Measurements from ENCODE around the gene FEN1. TPM values are rescaled to one million over a fixed set of nuclear protein-coding genes. Genes with fewer than 3 reads are reported as not detected.

FEN1 gene
- total RNA-seq, 1 donor from 2014 or later = 13.8 TPM

DNA sequence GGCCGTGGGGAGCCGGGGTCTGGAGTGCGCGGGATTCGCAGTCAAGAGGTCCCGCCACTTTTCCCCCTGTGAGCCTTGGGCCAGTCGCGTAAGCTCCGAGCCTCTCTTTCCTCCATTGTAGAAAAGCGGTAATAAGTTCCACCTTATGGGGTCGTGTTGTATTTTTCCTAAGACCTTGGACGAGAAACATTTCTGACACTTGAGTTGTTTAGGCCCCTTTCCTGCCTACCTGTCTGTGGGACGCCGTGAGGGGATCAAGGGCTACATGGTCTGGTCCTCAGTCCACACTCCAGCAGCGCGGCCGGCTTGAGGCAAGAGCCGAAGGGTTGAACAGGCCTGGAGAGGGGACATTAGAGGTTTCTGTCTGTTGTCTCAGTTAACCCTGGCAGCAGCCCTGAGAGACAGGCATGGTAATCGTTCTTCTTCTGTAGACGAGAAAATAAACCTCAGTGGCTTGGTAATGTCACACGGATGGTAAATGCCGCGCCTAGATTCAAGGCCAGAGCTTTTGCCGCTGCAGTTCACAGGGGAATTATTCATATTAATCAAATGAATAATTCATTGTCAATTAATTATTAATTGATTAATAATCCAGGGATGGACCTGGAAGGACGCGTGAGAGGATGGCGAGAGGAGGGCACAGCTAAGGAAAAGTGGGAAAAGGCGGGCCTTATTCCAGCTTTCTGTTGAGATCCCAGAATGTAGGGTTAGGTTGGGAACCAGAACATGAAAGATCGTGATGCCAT, 545 bp downstream of the FEN1 start:
- H3K4me1 ChIP-seq (ENCODE audit: insufficient read depth, low read length) = peaks cover 6% of the 10 kb centered on the region
- peaks cover 4% of the 10 kb centered on the region for H4K20me1 ChIP-seq (ENCODE audit: insufficient read depth, low read length)
- peaks cover 8% of the 10 kb centered on the region for H3K4me1 Mint-ChIP-seq (ENCODE audit: low read depth, unreplicated experiment)
- H3K9ac ChIP-seq (ENCODE audit: low read length) = peak overlapping the region; percentile 99
- no peak for DNase-seq (ENCODE audit: low read depth)
- H3K27me3 Mint-ChIP-seq (ENCODE audit: low read depth, unreplicated experiment) = no peaks in the 10 kb centered on the region
- peaks cover 87% of the 10 kb centered on the region for H3K79me2 ChIP-seq (ENCODE audit: insufficient read depth, low read length)
- H3K36me3 Mint-ChIP-seq (ENCODE audit: low read depth, unreplicated experiment) = peaks cover 10% of the 10 kb centered on the region
- H3K4me3 ChIP-seq (ENCODE audit: insufficient read depth, low read depth, low read length) = peak overlapping the region; percentile 88
- peak overlapping the region; percentile 94 for H3K4me3 Mint-ChIP-seq (ENCODE audit: unreplicated experiment)
- no peak for TF ChIP-seq EZH2 (IDR thresholded peaks at IDR 0.05; ENCODE audit: insufficient read depth, low read length)
- TF ChIP-seq, protein P1, sequence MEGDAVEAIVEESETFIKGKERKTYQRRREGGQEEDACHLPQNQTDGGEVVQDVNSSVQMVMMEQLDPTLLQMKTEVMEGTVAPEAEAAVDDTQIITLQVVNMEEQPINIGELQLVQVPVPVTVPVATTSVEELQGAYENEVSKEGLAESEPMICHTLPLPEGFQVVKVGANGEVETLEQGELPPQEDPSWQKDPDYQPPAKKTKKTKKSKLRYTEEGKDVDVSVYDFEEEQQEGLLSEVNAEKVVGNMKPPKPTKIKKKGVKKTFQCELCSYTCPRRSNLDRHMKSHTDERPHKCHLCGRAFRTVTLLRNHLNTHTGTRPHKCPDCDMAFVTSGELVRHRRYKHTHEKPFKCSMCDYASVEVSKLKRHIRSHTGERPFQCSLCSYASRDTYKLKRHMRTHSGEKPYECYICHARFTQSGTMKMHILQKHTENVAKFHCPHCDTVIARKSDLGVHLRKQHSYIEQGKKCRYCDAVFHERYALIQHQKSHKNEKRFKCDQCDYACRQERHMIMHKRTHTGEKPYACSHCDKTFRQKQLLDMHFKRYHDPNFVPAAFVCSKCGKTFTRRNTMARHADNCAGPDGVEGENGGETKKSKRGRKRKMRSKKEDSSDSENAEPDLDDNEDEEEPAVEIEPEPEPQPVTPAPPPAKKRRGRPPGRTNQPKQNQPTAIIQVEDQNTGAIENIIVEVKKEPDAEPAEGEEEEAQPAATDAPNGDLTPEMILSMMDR (IDR thresholded peaks at IDR 0.05; ENCODE audit: insufficient read depth, low read depth, low read length) = no peak
- FAIRE-seq = no peak
- peak overlapping the region; percentile 100 for H3K27ac ChIP-seq (ENCODE audit: low read depth, low read length)
- H3K27ac Mint-ChIP-seq (ENCODE audit: unreplicated experiment) = peak overlapping the region; percentile 92
- peaks cover 18% of the 10 kb centered on the region for H3K36me3 ChIP-seq (ENCODE audit: insufficient read depth, low read length)
- peak overlapping the region; percentile 94 for H3K4me2 ChIP-seq (ENCODE audit: low read length)
- H3K9me3 ChIP-seq (ENCODE audit: insufficient read depth, low read depth, low read length) = no peaks in the 10 kb centered on the region
- H2AFZ ChIP-seq (ENCODE audit: low read depth, low read length) = peak overlapping the region; percentile 96
- no peaks in the 10 kb centered on the region for H3K27me3 ChIP-seq (ENCODE audit: insufficient read depth, low read length)
- H3K9me3 Mint-ChIP-seq (ENCODE audit: unreplicated experiment) = no peaks in the 10 kb centered on the region

DNA sequence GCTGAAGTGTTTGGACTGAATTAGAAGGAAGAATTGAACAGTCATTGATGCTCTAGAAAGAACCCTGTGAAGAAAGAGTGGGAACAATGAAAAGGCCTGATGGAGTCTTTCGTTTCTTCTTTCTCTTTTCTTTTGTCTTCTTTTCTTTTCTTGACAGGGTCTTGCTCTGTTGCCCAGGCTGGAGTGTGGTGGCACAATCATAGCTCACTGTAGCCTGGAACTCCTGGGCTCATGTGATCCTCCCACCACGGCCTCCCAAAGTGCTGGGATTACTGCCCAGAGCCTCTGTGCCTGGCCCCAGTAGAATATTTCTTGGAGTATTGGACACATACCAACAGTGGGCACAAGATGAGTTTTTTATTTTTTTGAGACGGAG, 1.1 kb downstream of the FEN1 start:
- no peaks in the 10 kb centered on the region for H3K9me3 Mint-ChIP-seq (ENCODE audit: unreplicated experiment)
- H3K27ac ChIP-seq (ENCODE audit: low read depth, low read length) = peak overlapping the region; percentile 100
- peaks cover 6% of the 10 kb centered on the region for H3K36me3 Mint-ChIP-seq (ENCODE audit: low read depth, unreplicated experiment)
- peaks cover 8% of the 10 kb centered on the region for H3K4me1 Mint-ChIP-seq (ENCODE audit: low read depth, unreplicated experiment)
- H3K9me3 ChIP-seq (ENCODE audit: insufficient read depth, low read depth, low read length) = no peaks in the 10 kb centered on the region
- H3K4me3 Mint-ChIP-seq (ENCODE audit: unreplicated experiment) = peak overlapping the region; percentile 94
- FAIRE-seq (no peak), DNase-seq (ENCODE audit: low read depth) (no peak)
- peaks cover 91% of the 10 kb centered on the region for H3K79me2 ChIP-seq (ENCODE audit: insufficient read depth, low read length)
- H3K27ac Mint-ChIP-seq (ENCODE audit: unreplicated experiment) = peak overlapping the region; percentile 92
- H3K27me3 Mint-ChIP-seq (ENCODE audit: low read depth, unreplicated experiment) = no peaks in the 10 kb centered on the region
- H2AFZ ChIP-seq (ENCODE audit: low read depth, low read length) = no peak overlapping the region
- H3K27me3 ChIP-seq (ENCODE audit: insufficient read depth, low read length) = no peaks in the 10 kb centered on the region
- peak overlapping the region; percentile 88 for H3K4me3 ChIP-seq (ENCODE audit: insufficient read depth, low read depth, low read length)
- TF ChIP-seq, protein P1 (IDR thresholded peaks at IDR 0.05; ENCODE audit: insufficient read depth, low read depth, low read length) = no peak
- TF ChIP-seq EZH2 (IDR thresholded peaks at IDR 0.05; ENCODE audit: insufficient read depth, low read length) = no peak
- peaks cover 6% of the 10 kb centered on the region for H3K4me1 ChIP-seq (ENCODE audit: insufficient read depth, low read length)
- peak overlapping the region; percentile 99 for H3K9ac ChIP-seq (ENCODE audit: low read length)
- peaks cover 4% of the 10 kb centered on the region for H4K20me1 ChIP-seq (ENCODE audit: insufficient read depth, low read length)
- peak overlapping the region; percentile 94 for H3K4me2 ChIP-seq (ENCODE audit: low read length)
- peaks cover 14% of the 10 kb centered on the region for H3K36me3 ChIP-seq (ENCODE audit: insufficient read depth, low read length)

DNA sequence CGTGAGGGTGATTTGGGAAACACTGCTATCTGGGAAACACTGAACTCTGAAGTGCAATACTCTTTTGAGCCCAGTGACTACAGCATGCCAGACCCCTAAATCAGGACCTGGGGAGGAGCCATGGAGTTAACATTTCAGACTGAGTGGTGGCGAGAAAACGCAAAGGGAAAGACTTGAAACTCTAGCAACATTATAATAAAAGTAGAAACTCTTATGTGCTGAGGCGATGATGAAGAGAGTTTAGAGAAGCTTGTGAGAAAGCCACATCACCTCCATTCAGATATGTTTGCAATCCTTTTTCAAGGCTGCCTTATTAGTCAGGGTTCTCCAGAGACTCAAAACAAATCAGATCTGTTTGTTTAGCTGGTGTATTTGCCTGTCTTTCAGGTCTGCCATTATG, 1.9 kb downstream of the FEN1 start:
- H3K4me1 Mint-ChIP-seq (ENCODE audit: low read depth, unreplicated experiment) = peaks cover 8% of the 10 kb centered on the region
- Histone ChIP-seq H4K20me1 (ENCODE audit: insufficient read depth, low read length) (peaks cover 4% of the 10 kb centered on the region), H3K4me2 (ENCODE audit: low read length) (peak overlapping the region; percentile 25), H3K4me1 (ENCODE audit: insufficient read depth, low read length) (peaks cover 6% of the 10 kb centered on the region), H3K27ac (ENCODE audit: low read depth, low read length) (no peak overlapping the region), H3K9me3 (ENCODE audit: insufficient read depth, low read depth, low read length) (no peaks in the 10 kb centered on the region), H3K79me2 (ENCODE audit: insufficient read depth, low read length) (peaks cover 92% of the 10 kb centered on the region), H3K4me3 (ENCODE audit: insufficient read depth, low read depth, low read length) (no peak overlapping the region), H2AFZ (ENCODE audit: low read depth, low read length) (no peak overlapping the region), H3K27me3 (ENCODE audit: insufficient read depth, low read length) (no peaks in the 10 kb centered on the region), H3K36me3 (ENCODE audit: insufficient read depth, low read length) (peaks cover 11% of the 10 kb centered on the region), H3K9ac (ENCODE audit: low read length) (peak overlapping the region; percentile 2)
- H3K27ac Mint-ChIP-seq (ENCODE audit: unreplicated experiment) = no peak overlapping the region
- DNase-seq (ENCODE audit: low read depth) (no peak), FAIRE-seq (no peak)
- no peak overlapping the region for H3K4me3 Mint-ChIP-seq (ENCODE audit: unreplicated experiment)
- no peaks in the 10 kb centered on the region for H3K9me3 Mint-ChIP-seq (ENCODE audit: unreplicated experiment)
- peaks cover 5% of the 10 kb centered on the region for H3K36me3 Mint-ChIP-seq (ENCODE audit: low read depth, unreplicated experiment)
- TF ChIP-seq EZH2 (IDR thresholded peaks at IDR 0.05; ENCODE audit: insufficient read depth, low read length) = no peak
- H3K27me3 Mint-ChIP-seq (ENCODE audit: low read depth, unreplicated experiment) = no peaks in the 10 kb centered on the region
